ENCODE results near the gene JDP2.

GRCh38 chr14:75487155-75487671 lies 59.4 kb downstream of the JDP2 start:
- TF ChIP-seq CTCF (IDR thresholded peaks at IDR 0.05; ENCODE audit: insufficient read depth, low read length, poor library complexity, severe bottlenecking): no peak
- TF ChIP-seq EZH2phosphoT487 (conservative IDR thresholded peaks at IDR 0.05; ENCODE audit: low read length): no peak

Data from SU-DHL-6 (cell line).